ENCODE results near the gene DDX4.

DNA sequence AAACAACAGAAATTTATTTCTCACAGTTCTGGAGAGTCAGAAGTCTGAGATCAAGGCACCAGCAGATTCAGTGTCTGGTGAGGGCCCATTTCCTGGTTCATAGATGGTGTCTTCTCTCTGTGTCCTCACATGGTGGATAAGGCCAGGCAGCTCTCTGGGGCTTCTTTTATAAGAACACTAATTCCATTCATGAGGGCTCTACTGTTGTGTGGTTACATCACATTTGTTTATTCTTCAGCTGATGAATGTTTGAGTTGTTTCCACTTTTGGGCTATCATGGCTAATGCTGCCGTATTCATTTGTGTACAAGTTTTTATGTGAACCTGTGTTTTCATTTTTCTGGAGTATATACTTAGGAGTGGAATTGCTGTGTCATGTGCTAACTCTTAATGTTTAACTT, 35.2 kb downstream of the DDX4 start:
- TF ChIP-seq HDGF (IDR thresholded peaks at IDR 0.05; ENCODE audit: borderline replicate concordance) (no peak), BHLHE40 (IDR thresholded peaks at IDR 0.05; ENCODE audit: borderline replicate concordance) (no peak), FOXK2 (IDR thresholded peaks at IDR 0.05) (no peak), ARNT (IDR thresholded peaks at IDR 0.05) (no peak), L3MBTL2 (conservative IDR thresholded peaks at IDR 0.05) (no peak), SP1 (IDR thresholded peaks at IDR 0.05) (no peak), SUZ12 (IDR thresholded peaks at IDR 0.05) (no peak), NFRKB (IDR thresholded peaks at IDR 0.05) (no peak), FOXM1 (IDR thresholded peaks at IDR 0.05; ENCODE audit: borderline replicate concordance) (no peak), FOXA1 (IDR thresholded peaks at IDR 0.05) (no peak), TARDBP (IDR thresholded peaks at IDR 0.05) (no peak)
- TF ChIP-seq, protein P1, sequence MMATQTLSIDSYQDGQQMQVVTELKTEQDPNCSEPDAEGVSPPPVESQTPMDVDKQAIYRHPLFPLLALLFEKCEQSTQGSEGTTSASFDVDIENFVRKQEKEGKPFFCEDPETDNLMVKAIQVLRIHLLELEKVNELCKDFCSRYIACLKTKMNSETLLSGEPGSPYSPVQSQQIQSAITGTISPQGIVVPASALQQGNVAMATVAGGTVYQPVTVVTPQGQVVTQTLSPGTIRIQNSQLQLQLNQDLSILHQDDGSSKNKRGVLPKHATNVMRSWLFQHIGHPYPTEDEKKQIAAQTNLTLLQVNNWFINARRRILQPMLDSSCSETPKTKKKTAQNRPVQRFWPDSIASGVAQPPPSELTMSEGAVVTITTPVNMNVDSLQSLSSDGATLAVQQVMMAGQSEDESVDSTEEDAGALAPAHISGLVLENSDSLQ (IDR thresholded peaks at IDR 0.05) = no peak
